B cell (primary cell): ENCODE results near the gene DNAI1. TPM values are rescaled to one million over a fixed set of nuclear protein-coding genes. Genes with fewer than 3 reads are reported as not detected.

ENCODE experiments used
- ATAC-seq: fragments of 200-7000 bp; cut with Tn5 transposase; one replicate; pipeline ENCODE4 v1.10.0; 2021; ENCODE audit warnings: low read depth, mild to moderate bottlenecking, moderate number of reproducible peaks, moderate library complexity
- CTCF ChIA-PET: fragments of 350-600 bp; sonication (Branson Sonifier 250); formaldehyde crosslinking; loops from one replicate; lab custom pipeline; 2021; ENCODE audit warnings: antibody characterized with exemption, inconsistent platforms; lab: Charles Lee
- POLR2A ChIA-PET: fragments of 350-600 bp; sonication (Branson Sonifier 250); formaldehyde crosslinking; loops from one replicate; lab custom pipeline; 2021; ENCODE audit warnings: antibody characterized with exemption; lab: Charles Lee
- DNase-seq: peaks from one replicate; pipeline ENCODE4 v3.0.0; 2013
- H2AFZ ChIP-seq: 2 replicates; pipeline ENCODE4 v1.6.1; 2012; ENCODE audit warnings: mild to moderate bottlenecking, low read depth, low read length; ENCODE audit not compliant: insufficient read depth, poor library complexity, severe bottlenecking
- H3K27ac ChIP-seq, 2 donors: 1 replicate in 1 of 2; 2 replicates in 1 of 2; pipeline ENCODE4 v1.5.1; 2012 to 2013; ENCODE audit warnings: low read length in 2 of 2, mild to moderate bottlenecking in 2 of 2, moderate library complexity in 1 of 2
- H3K27me3 ChIP-seq, 4 experiments: fragments of 200-600 bp in 1 of 4; sonication (generic) in 1 of 4; replicated peaks in 1 of 4; 1 replicate in 2 of 4; 2 replicates in 2 of 4; pipeline versions ENCODE4 v1.6.1 to v1.7.0; 2013 to 2016; ENCODE audit warnings: low read length in 3 of 4, mild to moderate bottlenecking in 2 of 4, mixed read lengths in 1 of 4, moderate library complexity in 1 of 4; ENCODE audit not compliant: insufficient read depth in 4 of 4, control insufficient read depth in 3 of 4; ENCODE audit errors: control extremely low read depth in 1 of 4
- H3K36me3 ChIP-seq, 2 experiments: replicated peaks in 1 of 2; 1 replicate in 1 of 2; 2 replicates in 1 of 2; pipeline versions ENCODE4 v1.6.1 to v1.7.1; 2013; ENCODE audit warnings: low read length in 1 of 2; ENCODE audit not compliant: insufficient read depth in 2 of 2, control insufficient read depth in 1 of 2; ENCODE audit errors: control extremely low read depth in 1 of 2, extremely low read depth in 1 of 2
- H3K4me1 ChIP-seq, 2 donors: fragments of 200-600 bp in 1 of 2; sonication (generic) in 1 of 2; 1 replicate in 1 of 2; 2 replicates in 1 of 2; pipeline versions ENCODE4 v1.5.1 to v1.6.1; 2013 to 2017; ENCODE audit warnings: low read length in 2 of 2; ENCODE audit not compliant: control insufficient read depth in 2 of 2, insufficient read depth in 2 of 2
- H3K4me2 ChIP-seq: replicated peaks from 2 replicates; pipeline ENCODE3; 2012; ENCODE audit warnings: mild to moderate bottlenecking, low read depth, low read length; ENCODE audit not compliant: poor library complexity, severe bottlenecking
- H3K4me3 ChIP-seq, 5 experiments: fragments of 200-600 bp in 1 of 5; sonication (generic) in 1 of 5; 1 replicate in 3 of 5; 2 replicates in 2 of 5; pipeline versions ENCODE4 v1.5.1 to v1.7.0; 2011 to 2016; ENCODE audit warnings: low read length in 4 of 5, mild to moderate bottlenecking in 4 of 5, low read depth in 2 of 5, control low read depth in 1 of 5, moderate library complexity in 1 of 5; ENCODE audit not compliant: insufficient read depth in 1 of 5; ENCODE audit errors: control extremely low read depth in 1 of 5, extremely low read depth in 1 of 5
- H3K79me2 ChIP-seq: fragments of 200-600 bp; sonication (generic); one replicate; pipeline ENCODE4 v1.6.0; 2016; ENCODE audit warnings: low read length; ENCODE audit not compliant: control insufficient read depth, insufficient read depth
- H3K9ac ChIP-seq: fragments of 200-600 bp; sonication (generic); 2 replicates; pipeline ENCODE4 v1.6.1; 2017; ENCODE audit warnings: mild to moderate bottlenecking, low read length, moderate library complexity
- H3K9me3 ChIP-seq, 3 donors: one replicate each; pipeline versions ENCODE4 v1.6.1 to v1.7.1; 2013; ENCODE audit warnings: low read length in 2 of 3; ENCODE audit not compliant: control insufficient read depth in 2 of 3, insufficient read depth in 1 of 3; ENCODE audit errors: control extremely low read depth in 1 of 3
- H4K20me1 ChIP-seq: 2 replicates; pipeline ENCODE4 v1.6.0; 2012; ENCODE audit warnings: mild to moderate bottlenecking, low read length; ENCODE audit not compliant: insufficient read depth, control insufficient read depth, poor library complexity, severe bottlenecking
- H3K27ac Mint-ChIP-seq: one replicate; pipeline ENCODE4 v1.8.0; 2021; ENCODE audit warnings: mixed read lengths
- H3K27me3 Mint-ChIP-seq: one replicate; pipeline ENCODE4 v1.8.0; 2021; ENCODE audit warnings: mixed read lengths
- H3K4me1 Mint-ChIP-seq: one replicate; pipeline ENCODE4 v1.8.0; 2021; ENCODE audit warnings: mixed read lengths
- H3K4me3 Mint-ChIP-seq: one replicate; pipeline ENCODE4 v1.8.0; 2021; ENCODE audit warnings: mixed read lengths
- H3K9me3 Mint-ChIP-seq: one replicate; pipeline ENCODE4 v1.8.0; 2022; ENCODE audit warnings: mixed read lengths; ENCODE audit not compliant: insufficient read depth
- CTCF ChIP-seq: fragments of 200-600 bp; IDR thresholded peaks from one replicate; pipeline ENCODE4 v1.8.0; 2022; ENCODE audit warnings: antibody characterized with exemption, mild to moderate bottlenecking
- EZH2 ChIP-seq: IDR thresholded peaks from 2 replicates; pipeline ENCODE4 v1.6.1; 2012; ENCODE audit warnings: borderline replicate concordance, low read depth, mild to moderate bottlenecking, moderate library complexity, low read length; ENCODE audit not compliant: insufficient read depth, poor library complexity, severe bottlenecking
- WGBS: methylation state at CpG from one replicate; pipeline ENCODE4 v1.1.5; 2013; ENCODE audit warnings: missing lambda C conversion rate; ENCODE audit not compliant: insufficient coverage; 5-methylcytosine and 5-hydroxymethylcytosine counted together
- intact Hi-C: fragments of 100-400 bp; cut with micrococcal nuclease; formaldehyde crosslinking; loops from one replicate; pipeline ENCODE4 v1.10.0; 2022
- polyA plus RNA-seq: library from polyadenylated mRNA; depleted of rRNA; stranded (reverse); fragments of >200 nt; gene quantifications from 2 replicates; pipeline ENCODE4 v1.2.3, GENCODE V29; 2012
- total RNA-seq, 2 donors: library from RNA; stranded (reverse); fragments of 120-200 nt in 1 of 2; gene quantifications; 1 replicate in 1 of 2; 2 replicates in 1 of 2; pipeline versions ENCODE4 v1.2.3 to v1.2.4, GENCODE V29; 2013 to 2022

Gene DNAI1
- total and polyA plus RNA-seq, 2 donors (not counting 1 experiment from before 2014, with no cell fraction given), result not detected

DNA sequence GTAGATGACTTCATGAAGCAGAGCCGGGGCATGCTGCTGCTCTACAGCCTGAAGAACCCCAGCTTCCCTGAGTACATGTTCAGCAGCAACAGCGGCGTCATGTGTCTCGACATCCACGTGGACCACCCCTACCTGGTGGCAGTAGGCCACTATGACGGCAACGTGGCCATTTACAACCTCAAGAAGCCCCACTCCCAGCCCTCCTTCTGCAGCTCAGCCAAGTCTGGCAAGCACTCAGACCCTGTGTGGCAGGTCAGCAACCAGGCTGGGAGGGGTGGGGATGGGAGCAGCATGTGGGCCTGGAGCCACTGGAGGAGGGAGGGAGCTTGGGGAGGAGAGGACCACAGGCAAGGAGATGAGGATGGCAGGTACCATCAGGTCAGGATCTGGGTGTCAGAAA lies 48.0 kb downstream of the DNAI1 start:
- Mint-ChIP-seq H3K27ac (no peak overlapping the region), H3K27me3 (peaks cover 37% of the 10 kb centered on the region), H3K4me3 (no peak overlapping the region), H3K4me1 (no peaks in the 10 kb centered on the region), H3K9me3 (no peaks in the 10 kb centered on the region)
- Histone ChIP-seq H3K27ac (no peak overlapping the region), H2AFZ (no peak overlapping the region), H3K27me3 (peaks cover 0 to 6% (median 0%) of the 10 kb centered on the region in 4 experiments), H3K4me1 (no peaks in the 10 kb centered on the region), H3K4me3 (no peak overlapping the region), H4K20me1 (no peaks in the 10 kb centered on the region), H3K9ac (no peak overlapping the region), H3K4me2 (no peak overlapping the region), H3K9me3 (no peaks in the 10 kb centered on the region), H3K79me2 (no peaks in the 10 kb centered on the region), H3K36me3 (no peaks in the 10 kb centered on the region)
- POLR2A ChIA-PET, result no interaction called here
- DNase-seq (no peak), ATAC-seq (no peak)
- intact Hi-C loops, result no loop called here
- CTCF ChIA-PET, result interaction anchor here (0.8 to 1.6 kb wide), 2 partner anchors 10 to 103 kb away, joined by 3 to 8 read pairs; no protein-coding TSS in a partner anchor
- no peak for TF ChIP-seq CTCF
- WGBS, result 94% methylated on average over 5 of the region's 7 CpGs

DNA sequence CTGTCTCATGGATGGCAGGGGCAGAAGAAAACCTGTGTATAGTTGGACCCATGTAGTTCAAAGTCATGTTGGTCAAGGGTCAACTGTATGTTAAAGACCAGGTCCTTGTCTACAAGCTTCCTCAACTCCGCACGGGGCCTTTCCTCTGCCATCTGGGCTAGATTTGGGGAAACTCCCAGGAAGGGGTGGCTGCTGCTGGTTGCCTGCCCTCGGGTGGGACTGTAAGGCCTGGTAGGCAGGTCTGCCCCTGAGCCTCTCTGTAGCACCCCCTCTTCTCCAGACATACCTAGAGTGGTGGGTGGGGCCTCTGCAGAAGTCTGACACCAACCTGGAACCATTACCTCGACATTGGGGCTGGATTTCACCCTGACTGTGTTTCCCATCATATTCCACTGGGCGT lies 49.0 kb downstream of the DNAI1 start:
- no peaks in the 10 kb centered on the region for H3K79me2 ChIP-seq
- H3K4me1 ChIP-seq, result no peaks in the 10 kb centered on the region
- H2AFZ ChIP-seq, result no peak overlapping the region
- no peak overlapping the region for H3K27ac ChIP-seq
- CTCF ChIA-PET, result no interaction called here
- intact Hi-C loops, result no loop called here
- Mint-ChIP-seq H3K4me1 (no peaks in the 10 kb centered on the region), H3K9me3 (no peaks in the 10 kb centered on the region), H3K27me3 (peaks cover 37% of the 10 kb centered on the region), H3K4me3 (no peak overlapping the region), H3K27ac (no peak overlapping the region)
- WGBS, result 85% methylated on average over 5 of the region's 5 CpGs
- H3K4me3 ChIP-seq, result no peak overlapping the region
- DNase-seq (no peak), ATAC-seq (no peak)
- POLR2A ChIA-PET, result no interaction called here
- H3K4me2 ChIP-seq, result no peak overlapping the region
- no peak overlapping the region for H3K9ac ChIP-seq
- no peaks in the 10 kb centered on the region for H3K36me3 ChIP-seq
- no peaks in the 10 kb centered on the region for H3K9me3 ChIP-seq
- H4K20me1 ChIP-seq, result no peaks in the 10 kb centered on the region
- TF ChIP-seq CTCF (no peak), EZH2 (no peak)
- peaks cover 0 to 6% (median 0%) of the 10 kb centered on the region in 4 experiments for H3K27me3 ChIP-seq
